Vagina (tissue), 2 donors: Measurements from ENCODE around the gene SSU72.

Experiments used
- CTCF ChIP-seq, 3 experiments: fragments of 450-650 bp in 2 of 3; fragments of 200-600 bp in 1 of 3; sonication (generic) in 1 of 3; IDR thresholded peaks; one replicate each; pipeline ENCODE4 v1.5.1; 2017 to 2019; ENCODE audit warnings: antibody characterized with exemption in 3 of 3, mild to moderate bottlenecking in 2 of 3, moderate library complexity in 2 of 3
- POLR2AphosphoS5 ChIP-seq, 2 donors: sonication (generic); formaldehyde crosslinking; IDR thresholded peaks; one replicate each; pipeline ENCODE4 v1.9.0; 2017; ENCODE audit warnings: antibody characterized with exemption in 2 of 2, mild to moderate bottlenecking in 2 of 2, low read depth in 1 of 2; ENCODE audit not compliant: insufficient read depth in 1 of 2

DNA sequence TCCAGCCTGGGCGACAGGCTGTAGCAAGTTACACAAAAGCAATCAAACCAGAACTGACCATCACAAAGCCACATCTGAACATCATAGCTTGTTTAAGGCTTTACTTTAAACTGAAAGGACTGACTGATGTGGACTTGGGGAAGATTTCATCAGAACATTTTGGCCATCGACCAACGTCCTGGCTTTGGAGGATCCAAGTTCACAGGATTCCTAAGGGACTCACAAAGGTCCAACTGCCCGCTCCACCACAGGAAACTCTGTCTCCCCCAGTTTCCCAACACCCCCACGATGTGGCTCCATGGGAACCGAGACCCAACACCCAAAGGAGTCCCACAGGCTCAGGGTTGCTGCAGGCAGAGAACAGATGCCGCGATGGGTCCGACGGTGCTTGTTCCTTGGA is 9.3 kb downstream of the SSU72 start:
- TF ChIP-seq CTCF (IDR thresholded peaks at IDR 0.05) (no peak), POLR2AphosphoS5 (IDR thresholded peaks at IDR 0.05; ENCODE audit: insufficient read depth in 1 of 2, low read depth in 1 of 2) (no peak)
